Neuronal stem cell (in vitro differentiated cells): ENCODE data around the gene VGF.
A peak's percentile ranks its signal among the peaks of the same experiment; 100 is the strongest.
"Not testable (repeated sequence)": the region's sequence is repeated elsewhere in the genome, so short reads cannot be mapped to it uniquely, and the experiment has no call there.

Experiments used
- DNase-seq: peaks from one replicate; pipeline ENCODE4 v3.0.0-alpha.2; 2013; ENCODE audit warnings: low spot score
- H2AFZ ChIP-seq: one replicate; pipeline ENCODE4 v1.6.1; 2013; ENCODE audit warnings: mild to moderate bottlenecking, low read length, inconsistent platforms
- H2AK5ac ChIP-seq: 2 replicates; pipeline ENCODE4 v1.6.1; 2013; ENCODE audit warnings: low read depth, mild to moderate bottlenecking, inconsistent platforms, low read length, moderate library complexity, mixed read lengths
- H2BK120ac ChIP-seq: 2 replicates; pipeline ENCODE4 v1.6.1; 2013; ENCODE audit warnings: low read depth, mild to moderate bottlenecking, inconsistent platforms, low read length, moderate library complexity, mixed read lengths
- H2BK12ac ChIP-seq: one replicate; pipeline ENCODE4 v1.6.1; 2013; ENCODE audit warnings: low read length, inconsistent platforms
- H2BK15ac ChIP-seq: 2 replicates; pipeline ENCODE4 v1.6.1; 2013; ENCODE audit warnings: mild to moderate bottlenecking, low read length, inconsistent platforms, mixed read lengths
- H2BK5ac ChIP-seq: one replicate; pipeline ENCODE4 v1.6.1; 2013; ENCODE audit warnings: inconsistent platforms, mild to moderate bottlenecking, low read length, moderate library complexity
- H3K14ac ChIP-seq: one replicate; pipeline ENCODE4 v1.6.1; 2013; ENCODE audit warnings: low read length, inconsistent platforms
- H3K18ac ChIP-seq: 2 replicates; pipeline ENCODE4 v1.6.1; 2013; ENCODE audit warnings: low read length, inconsistent platforms
- H3K23ac ChIP-seq: 2 replicates; pipeline ENCODE4 v1.6.1; 2013; ENCODE audit warnings: low read depth, mild to moderate bottlenecking, mixed read lengths, low read length, inconsistent platforms; ENCODE audit not compliant: poor library complexity
- H3K27ac ChIP-seq: replicated peaks from 3 replicates; pipeline ENCODE4 v1.5.1; 2013; ENCODE audit warnings: low read length, inconsistent platforms
- H3K27me3 ChIP-seq, 3 experiments: 2 replicates each; pipeline ENCODE4 v1.6.1; 2013; ENCODE audit warnings: low read length in 3 of 3, mild to moderate bottlenecking in 2 of 3, inconsistent platforms in 1 of 3, low read depth in 1 of 3, mixed read lengths in 1 of 3, moderate library complexity in 1 of 3; ENCODE audit not compliant: control insufficient read depth in 3 of 3, insufficient read depth in 3 of 3
- H3K36me3 ChIP-seq, 2 donors: replicated peaks in 1 of 2; 2 replicates each; pipeline ENCODE4 v1.6.1; 2013; ENCODE audit warnings: low read length in 2 of 2; ENCODE audit not compliant: control insufficient read depth in 2 of 2, insufficient read depth in 2 of 2
- H3K4ac ChIP-seq: 2 replicates; pipeline ENCODE4 v1.6.1; 2013; ENCODE audit warnings: inconsistent platforms, mild to moderate bottlenecking, low read length, moderate library complexity
- H3K4me1 ChIP-seq, 2 donors: 1 replicate in 1 of 2; 2 replicates in 1 of 2; pipeline ENCODE4 v1.6.1; 2013; ENCODE audit warnings: low read length in 2 of 2, low read depth in 1 of 2; ENCODE audit not compliant: control insufficient read depth in 2 of 2, insufficient read depth in 1 of 2
- H3K4me2 ChIP-seq: one replicate; pipeline ENCODE4 v1.6.1; 2013; ENCODE audit warnings: mild to moderate bottlenecking, low read length, inconsistent platforms; ENCODE audit not compliant: insufficient read depth, poor library complexity, severe bottlenecking
- H3K4me3 ChIP-seq, 2 donors: 2 replicates each; pipeline ENCODE4 v1.5.1; 2013; ENCODE audit warnings: low read length in 2 of 2, mild to moderate bottlenecking in 2 of 2, inconsistent platforms in 1 of 2, moderate library complexity in 1 of 2
- H3K79me1 ChIP-seq: one replicate; pipeline ENCODE4 v1.6.1; 2013; ENCODE audit warnings: low read depth, mild to moderate bottlenecking, inconsistent platforms, low read length, moderate library complexity
- H3K9ac ChIP-seq: one replicate; pipeline ENCODE4 v1.6.1; 2013; ENCODE audit warnings: mild to moderate bottlenecking, low read depth, low read length, inconsistent platforms; ENCODE audit not compliant: poor library complexity
- H3K9me3 ChIP-seq, 2 donors: replicated peaks in 1 of 2; 2 replicates each; pipeline versions ENCODE3 to v1.6.1; 2013; ENCODE audit warnings: low read length in 2 of 2, mild to moderate bottlenecking in 2 of 2, inconsistent platforms in 1 of 2, low read depth in 1 of 2, mixed read lengths in 1 of 2, moderate library complexity in 1 of 2; ENCODE audit not compliant: control insufficient read depth in 2 of 2, insufficient read depth in 1 of 2
- H4K8ac ChIP-seq: one replicate; pipeline ENCODE4 v1.6.1; 2013; ENCODE audit warnings: low read depth, mild to moderate bottlenecking, inconsistent platforms, low read length, moderate library complexity
- H4K91ac ChIP-seq: one replicate; pipeline ENCODE4 v1.6.1; 2013; ENCODE audit warnings: low read length, low read depth, mild to moderate bottlenecking, inconsistent platforms; ENCODE audit not compliant: poor library complexity
- WGBS, 2 donors: extraction: QIAGEN DNeasy Blood & Tissue Kit; methylation state at CpG; one replicate each; pipeline ENCODE4 v1.1.7; 2013; ENCODE audit warnings: missing lambda C conversion rate in 2 of 2, mixed read lengths in 1 of 2; ENCODE audit not compliant: insufficient read length in 2 of 2, insufficient replicate concordance in 1 of 2; ENCODE audit errors: extremely low coverage in 2 of 2; 5-methylcytosine and 5-hydroxymethylcytosine counted together

VGF gene

DNA sequence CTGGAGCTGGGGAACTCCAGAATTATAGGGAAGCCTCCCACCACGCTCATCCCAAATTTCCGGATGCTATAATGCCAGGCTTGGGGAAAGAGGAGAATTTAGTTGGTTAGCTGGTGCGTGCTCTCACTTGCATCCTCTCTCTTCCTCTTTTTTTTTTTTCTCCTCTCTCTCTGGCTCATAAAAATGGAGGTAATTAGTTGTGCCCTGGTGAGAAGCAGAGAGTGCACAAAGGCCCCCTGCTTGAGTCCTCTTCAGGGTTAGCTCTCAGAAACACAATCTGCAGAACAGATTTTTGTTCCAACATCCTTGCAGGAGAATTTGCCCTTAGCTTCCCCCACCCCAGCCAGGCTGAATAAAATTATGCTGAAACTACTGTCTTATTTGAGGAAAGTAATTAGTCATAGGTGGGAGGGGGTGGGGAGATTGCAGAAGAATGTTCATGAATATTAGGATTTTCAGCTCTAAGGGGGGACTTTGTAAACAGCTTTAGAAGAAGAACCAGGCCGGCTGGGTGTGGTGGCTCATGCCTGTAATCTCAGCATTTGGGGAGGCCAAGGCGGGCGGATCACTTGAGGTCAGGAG, 30.9 kb downstream of the VGF start:
- H3K27me3 ChIP-seq: no peaks in the 10 kb centered on the region
- no peak overlapping the region for H2BK12ac ChIP-seq
- peak overlapping the region; percentile 2 for H3K4me2 ChIP-seq
- no peak overlapping the region for H3K14ac ChIP-seq
- H2BK15ac ChIP-seq: no peak overlapping the region
- H3K4me1 ChIP-seq: peaks cover 15 to 20% of the 10 kb centered on the region in 2 donors
- H3K4ac ChIP-seq: no peak overlapping the region
- H2AK5ac ChIP-seq: no peak overlapping the region
- no peak overlapping the region for H4K91ac ChIP-seq
- H3K18ac ChIP-seq: no peak overlapping the region
- no peaks in the 10 kb centered on the region for H3K79me1 ChIP-seq
- H2BK120ac ChIP-seq: no peak overlapping the region
- no CpG with 5 or more reads among the region's 6 CpGs for WGBS, 2 donors
- no peak overlapping the region for H3K23ac ChIP-seq
- H2AFZ ChIP-seq: peak overlapping the region; percentile 17
- no peak overlapping the region for H3K4me3 ChIP-seq
- H3K36me3 ChIP-seq: no peaks in the 10 kb centered on the region
- H3K9me3 ChIP-seq: no peaks in the 10 kb centered on the region
- peak overlapping the region; percentile 64 for H3K27ac ChIP-seq
- H4K8ac ChIP-seq: no peak overlapping the region
- no peak for DNase-seq
- H3K9ac ChIP-seq: no peak overlapping the region
- H2BK5ac ChIP-seq: no peak overlapping the region

DNA sequence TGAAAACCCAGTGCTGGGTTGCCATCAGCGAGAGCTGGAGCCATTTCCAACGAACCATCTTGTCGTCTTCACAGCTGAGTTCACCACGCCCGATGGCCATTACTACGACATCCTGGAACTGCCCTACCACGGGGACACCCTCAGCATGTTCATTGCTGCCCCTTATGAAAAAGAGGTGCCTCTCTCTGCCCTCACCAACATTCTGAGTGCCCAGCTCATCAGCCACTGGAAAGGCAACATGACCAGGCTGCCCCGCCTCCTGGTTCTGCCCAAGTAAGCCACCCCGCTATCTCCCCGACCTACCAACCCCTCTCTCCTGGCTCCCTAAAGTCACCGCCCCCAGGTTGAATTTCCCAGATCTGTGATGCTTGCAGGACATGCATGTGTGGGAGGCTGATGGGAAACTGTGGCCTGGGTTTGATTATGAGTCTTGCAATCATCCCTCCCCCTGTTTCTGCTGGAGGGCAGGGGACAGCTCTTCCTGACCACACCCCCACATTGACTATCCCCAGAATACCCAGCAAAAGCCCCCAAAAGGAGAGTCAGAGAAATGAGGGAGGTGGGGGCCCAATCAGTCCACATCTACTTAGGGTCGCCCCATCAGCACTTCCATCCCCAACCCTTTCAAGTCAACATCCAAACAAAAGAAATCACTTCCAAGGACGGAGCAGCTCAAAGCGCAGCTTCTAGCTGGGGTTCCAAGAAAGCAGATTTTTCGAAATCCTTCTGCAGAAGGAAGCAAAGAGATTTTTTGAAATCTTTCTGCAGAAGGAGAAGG, 31.6 kb downstream of the VGF start:
- peak overlapping the region; percentile 7 for H2BK12ac ChIP-seq
- H2BK15ac ChIP-seq: no peak overlapping the region
- H4K91ac ChIP-seq: peak overlapping the region; percentile 73
- no peak overlapping the region for H2BK120ac ChIP-seq
- H3K14ac ChIP-seq: no peak overlapping the region
- no peak overlapping the region for H3K4ac ChIP-seq
- no peak overlapping the region for H3K23ac ChIP-seq
- H3K36me3 ChIP-seq: no peaks in the 10 kb centered on the region
- H2AFZ ChIP-seq: peak overlapping the region; percentile 17
- H3K9ac ChIP-seq: no peak overlapping the region
- peak overlapping the region; percentile 33 for H3K18ac ChIP-seq
- H2AK5ac ChIP-seq: peak overlapping the region; percentile 23
- no peaks in the 10 kb centered on the region for H3K27me3 ChIP-seq
- no peaks in the 10 kb centered on the region for H3K9me3 ChIP-seq
- WGBS, 2 donors: no CpG with 5 or more reads among the region's 15 CpGs
- H4K8ac ChIP-seq: no peak overlapping the region
- no peak overlapping the region for H3K4me2 ChIP-seq
- no peak overlapping the region for H3K4me3 ChIP-seq
- peaks cover 15 to 20% of the 10 kb centered on the region in 2 donors for H3K4me1 ChIP-seq
- H3K27ac ChIP-seq: peak overlapping the region; percentile 64
- H3K79me1 ChIP-seq: no peaks in the 10 kb centered on the region
- H2BK5ac ChIP-seq: no peak overlapping the region
- DNase-seq: no peak

DNA sequence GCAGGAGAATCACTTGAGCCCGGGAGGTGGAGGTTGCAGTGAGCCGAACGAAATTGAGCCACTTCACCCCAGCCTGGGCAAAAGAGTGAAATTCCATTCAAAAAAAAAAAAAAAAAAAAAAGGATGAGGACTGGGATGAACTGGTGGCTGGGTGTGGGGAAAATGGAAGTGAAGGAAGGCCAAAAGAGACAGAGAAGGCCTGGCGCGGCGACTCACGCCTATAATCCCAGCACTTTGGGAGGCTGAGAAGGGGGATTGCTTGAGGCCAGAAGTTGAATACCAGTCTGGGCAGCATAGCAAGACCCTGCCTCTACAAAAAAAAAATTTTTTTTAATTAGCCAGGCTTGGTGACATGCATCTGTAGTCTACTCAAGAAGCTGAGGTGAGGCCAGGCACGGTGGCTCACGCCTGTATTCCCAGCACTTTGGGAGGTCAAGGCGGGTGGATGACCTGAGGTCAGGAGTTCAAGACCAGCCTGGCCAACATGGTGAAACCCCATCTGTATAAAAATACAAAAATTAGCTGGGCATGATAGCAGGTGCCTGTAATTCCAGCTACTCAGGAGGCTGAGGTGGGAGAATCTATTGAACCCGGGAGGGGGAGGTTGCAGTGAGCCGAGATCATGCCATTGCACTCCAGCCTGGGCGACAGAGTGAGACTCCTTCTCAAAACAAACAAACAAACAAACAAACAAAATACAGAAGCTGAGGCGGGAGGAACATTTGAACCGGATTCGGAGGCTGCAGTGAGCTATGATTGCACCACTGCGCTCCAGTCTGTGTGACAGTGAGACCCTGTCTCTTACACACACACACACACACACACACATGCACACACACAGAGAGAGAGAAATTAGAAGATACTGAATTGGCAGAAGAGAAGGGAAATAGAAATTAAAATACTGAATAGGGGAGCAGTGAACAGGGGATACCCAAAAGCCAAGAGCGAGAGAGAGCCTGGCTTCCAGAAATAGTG, 32.5 kb downstream of the VGF start:
- H4K8ac ChIP-seq, H3K27ac ChIP-seq, H3K79me1 ChIP-seq: not testable (repeated sequence)

More for the DNA sequence above, 32.5 kb downstream of the VGF start:
- WGBS, 2 donors: no CpG with 5 or more reads among the region's 18 CpGs
- H3K27me3 ChIP-seq, H2BK12ac ChIP-seq, H3K4ac ChIP-seq, H2BK15ac ChIP-seq, H3K23ac ChIP-seq, H3K14ac ChIP-seq, H3K4me2 ChIP-seq, H2BK5ac ChIP-seq, H3K9me3 ChIP-seq, H3K4me3 ChIP-seq, H2AFZ ChIP-seq, H2BK120ac ChIP-seq, DNase-seq, H3K36me3 ChIP-seq, H3K9ac ChIP-seq: not testable (repeated sequence)
- peak overlapping the region; percentile 23 for H2AK5ac ChIP-seq
- H3K18ac ChIP-seq: peak overlapping the region; percentile 33
- peak overlapping the region; percentile 73 for H4K91ac ChIP-seq
- peaks cover 14 to 16% of the 10 kb centered on the region in 2 donors for H3K4me1 ChIP-seq
